CD4-positive, CD25-positive, alpha-beta regulatory T cell (primary cell): ENCODE results near the gene ACSF3. TPM values are rescaled to one million over a fixed set of nuclear protein-coding genes. Genes with fewer than 3 reads are reported as not detected.

Experiments used
- ATAC-seq, 2 donors: fragments of 150-1000 bp; cut with Tn5 transposase; one replicate each; pipeline ENCODE4 v1.10.0; 2021; ENCODE audit warnings: low read depth in 2 of 2, moderate number of reproducible peaks in 2 of 2, moderate library complexity in 1 of 2
- DNase-seq, 3 donors: peaks; one replicate each; pipeline versions ENCODE4 v3.0.0 to v3.0.0-alpha.2; 2012 to 2022; ENCODE audit warnings: mixed read lengths in 1 of 3
- H3K27ac ChIP-seq: one replicate; pipeline ENCODE4 v1.7.0; 2013; ENCODE audit warnings: mild to moderate bottlenecking, low read length; ENCODE audit not compliant: insufficient read depth, poor library complexity, severe bottlenecking
- H3K27me3 ChIP-seq: one replicate; pipeline ENCODE4 v1.7.0; 2013; ENCODE audit warnings: low read length; ENCODE audit not compliant: control insufficient read depth, insufficient read depth
- H3K36me3 ChIP-seq: one replicate; pipeline ENCODE4 v1.7.0; 2013; ENCODE audit warnings: mild to moderate bottlenecking, low read length, moderate library complexity; ENCODE audit not compliant: control insufficient read depth, insufficient read depth
- H3K4me1 ChIP-seq: 2 replicates; pipeline ENCODE4 v1.7.0; 2013; ENCODE audit warnings: mild to moderate bottlenecking, low read length; ENCODE audit not compliant: insufficient read depth, control insufficient read depth, poor library complexity, severe bottlenecking
- H3K4me3 ChIP-seq: one replicate; pipeline ENCODE4 v1.7.0; 2013; ENCODE audit warnings: low read depth, mild to moderate bottlenecking, low read length, moderate library complexity
- H3K9me3 ChIP-seq, 2 experiments: 1 replicate in 1 of 2; 2 replicates in 1 of 2; pipeline ENCODE4 v1.7.0; 2013; ENCODE audit warnings: low read length in 2 of 2, mild to moderate bottlenecking in 1 of 2, moderate library complexity in 1 of 2; ENCODE audit not compliant: control insufficient read depth in 2 of 2
- H3K27ac Mint-ChIP-seq, 3 donors: one replicate each; pipeline ENCODE4 v1.8.0; 2020 to 2022; ENCODE audit warnings: mild to moderate bottlenecking in 3 of 3, mixed read lengths in 3 of 3, moderate library complexity in 2 of 3
- H3K27me3 Mint-ChIP-seq: one replicate; pipeline ENCODE4 v1.8.0; 2022; ENCODE audit warnings: mild to moderate bottlenecking, mixed read lengths
- H3K36me3 Mint-ChIP-seq: one replicate; pipeline ENCODE4 v1.8.0; 2020; ENCODE audit warnings: mixed read lengths
- H3K4me1 Mint-ChIP-seq, 4 donors: one replicate each; pipeline ENCODE4 v1.8.0; 2020 to 2022; ENCODE audit warnings: mixed read lengths in 4 of 4, mild to moderate bottlenecking in 1 of 4
- H3K4me3 Mint-ChIP-seq, 4 donors: one replicate each; pipeline ENCODE4 v1.8.0; 2020 to 2022; ENCODE audit warnings: mild to moderate bottlenecking in 4 of 4, mixed read lengths in 4 of 4, moderate library complexity in 3 of 4
- H3K9me3 Mint-ChIP-seq, 7 donors: one replicate each; pipeline ENCODE4 v1.8.0; 2020 to 2022; ENCODE audit warnings: mixed read lengths in 7 of 7, mild to moderate bottlenecking in 3 of 7, moderate library complexity in 2 of 7
- polyA plus RNA-seq, 4 donors: library from polyadenylated mRNA; unstranded; fragments of 300-500 nt; fragmentation: Illumina TruSeq; gene quantifications; one replicate each; pipeline ENCODE4 v1.2.3, GENCODE V29; 2021
- total RNA-seq: library from RNA; stranded (reverse); gene quantifications from one replicate; pipeline ENCODE4 v1.2.3, GENCODE V29; 2022

Gene ACSF3
- 56.3 TPM for total RNA-seq
- 10 to 100 TPM; 24.1 to 32.8 (median 27.8) TPM for polyA plus RNA-seq

GRCh38 chr16:89093602-89094251, at the start of gene ACSF3:
ACSF3 (plus strand) TSS chr16:89093852; CDS start chr16:89100682, 6,830 bp downstream.
- Histone ChIP-seq H3K9me3 (no peaks in the 10 kb centered on the region), H3K27me3 (no peaks in the 10 kb centered on the region), H3K27ac (peak within 1 kb of the TSS; percentile 64), H3K36me3 (peaks cover 4% of the 10 kb centered on the region), H3K4me3 (peak within 1 kb of the TSS; percentile 72), H3K4me1 (peaks cover 53% of the 10 kb centered on the region)
- DNase-seq, result peak; percentile 56 to 78 (median 68)
- peak within 1 kb of the TSS; percentile 97 to 99 (median 98) for H3K27ac Mint-ChIP-seq
- H3K4me3 Mint-ChIP-seq, result peak within 1 kb of the TSS; percentile 90 to 100 (median 95)
- ATAC-seq, result peak; percentile 63 to 71
- H3K9me3 Mint-ChIP-seq, result no peaks in the 10 kb centered on the region
- H3K36me3 Mint-ChIP-seq, result peaks cover 6% of the 10 kb centered on the region
- peaks cover 6 to 61% (median 37%) of the 10 kb centered on the region in 4 donors for H3K4me1 Mint-ChIP-seq
- no peaks in the 10 kb centered on the region for H3K27me3 Mint-ChIP-seq

GRCh38 chr16:89044418-89045180, 49.1 kb upstream of the ACSF3 start:
- no peak overlapping the region for H3K27ac ChIP-seq
- DNase-seq (no peak), ATAC-seq (no peak)
- Mint-ChIP-seq H3K27me3 (no peaks in the 10 kb centered on the region), H3K4me1 (no peaks in the 10 kb centered on the region), H3K27ac (peak overlapping the region in 1 of 3 donors; percentile 39), H3K36me3 (no peaks in the 10 kb centered on the region), H3K4me3 (no peak overlapping the region), H3K9me3 (peaks cover 0 to 5% (median 0%) of the 10 kb centered on the region in 7 donors)
- no peaks in the 10 kb centered on the region for H3K27me3 ChIP-seq
- H3K4me3 ChIP-seq, result no peak overlapping the region
- no peaks in the 10 kb centered on the region for H3K9me3 ChIP-seq
- no peaks in the 10 kb centered on the region for H3K36me3 ChIP-seq
- no peaks in the 10 kb centered on the region for H3K4me1 ChIP-seq

- H3K4me1 ChIP-seq, result no peaks in the 10 kb centered on the region
- Mint-ChIP-seq H3K4me3 (no peak overlapping the region), H3K36me3 (no peaks in the 10 kb centered on the region), H3K27me3 (no peaks in the 10 kb centered on the region), H3K27ac (no peak overlapping the region), H3K4me1 (no peaks in the 10 kb centered on the region), H3K9me3 (peaks cover 0 to 5% (median 0%) of the 10 kb centered on the region in 7 donors)
- DNase-seq (no peak), ATAC-seq (no peak)
- H3K27me3 ChIP-seq, result no peaks in the 10 kb centered on the region
- no peak overlapping the region for H3K4me3 ChIP-seq
- no peaks in the 10 kb centered on the region for H3K9me3 ChIP-seq
- no peak overlapping the region for H3K27ac ChIP-seq
- no peaks in the 10 kb centered on the region for H3K36me3 ChIP-seq
Observed at GRCh38 chr16:89045181-89045815, 48.4 kb upstream of the ACSF3 start.

DNA sequence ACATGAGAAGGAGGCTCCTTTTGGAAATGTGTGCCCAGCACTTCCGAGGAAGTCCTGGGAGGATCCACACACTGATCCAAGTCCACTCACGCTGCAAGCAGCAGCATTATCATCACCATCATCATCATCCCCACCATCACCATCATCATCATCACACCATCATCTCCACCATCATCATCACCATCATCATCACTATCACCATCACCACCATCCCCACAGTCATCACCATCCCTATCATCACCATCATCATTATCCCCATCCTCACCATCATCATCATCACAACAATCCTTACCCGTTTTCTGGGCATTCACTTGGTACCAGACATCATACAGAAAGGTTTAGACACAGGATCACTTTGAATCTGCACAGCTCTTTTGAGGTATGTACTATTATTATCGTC, 47.8 kb upstream of the ACSF3 start:
- Mint-ChIP-seq H3K4me3 (no peak overlapping the region), H3K27me3 (no peaks in the 10 kb centered on the region)
- DNase-seq, result no peak

GRCh38 chr16:89046491-89046890, 47.2 kb upstream of the ACSF3 start:
- Mint-ChIP-seq H3K36me3 (no peaks in the 10 kb centered on the region), H3K9me3 (peaks cover 0 to 5% (median 0%) of the 10 kb centered on the region in 7 donors), H3K4me1 (no peaks in the 10 kb centered on the region), H3K4me3 (no peak overlapping the region), H3K27me3 (no peaks in the 10 kb centered on the region), H3K27ac (no peak overlapping the region)
- Histone ChIP-seq H3K27ac (no peak overlapping the region), H3K27me3 (no peaks in the 10 kb centered on the region), H3K4me1 (no peaks in the 10 kb centered on the region), H3K9me3 (no peaks in the 10 kb centered on the region), H3K36me3 (no peaks in the 10 kb centered on the region), H3K4me3 (no peak overlapping the region)
- no peak for ATAC-seq
- DNase-seq, result no peak

More for the DNA sequence above, 47.8 kb upstream of the ACSF3 start:
- Mint-ChIP-seq H3K4me1 (no peaks in the 10 kb centered on the region), H3K9me3 (peaks cover 0 to 5% (median 0%) of the 10 kb centered on the region in 7 donors), H3K27ac (no peak overlapping the region), H3K36me3 (no peaks in the 10 kb centered on the region)
- Histone ChIP-seq H3K36me3 (no peaks in the 10 kb centered on the region), H3K9me3 (no peaks in the 10 kb centered on the region), H3K4me1 (no peaks in the 10 kb centered on the region), H3K27ac (no peak overlapping the region), H3K27me3 (no peaks in the 10 kb centered on the region), H3K4me3 (no peak overlapping the region)
- ATAC-seq, result no peak

DNA sequence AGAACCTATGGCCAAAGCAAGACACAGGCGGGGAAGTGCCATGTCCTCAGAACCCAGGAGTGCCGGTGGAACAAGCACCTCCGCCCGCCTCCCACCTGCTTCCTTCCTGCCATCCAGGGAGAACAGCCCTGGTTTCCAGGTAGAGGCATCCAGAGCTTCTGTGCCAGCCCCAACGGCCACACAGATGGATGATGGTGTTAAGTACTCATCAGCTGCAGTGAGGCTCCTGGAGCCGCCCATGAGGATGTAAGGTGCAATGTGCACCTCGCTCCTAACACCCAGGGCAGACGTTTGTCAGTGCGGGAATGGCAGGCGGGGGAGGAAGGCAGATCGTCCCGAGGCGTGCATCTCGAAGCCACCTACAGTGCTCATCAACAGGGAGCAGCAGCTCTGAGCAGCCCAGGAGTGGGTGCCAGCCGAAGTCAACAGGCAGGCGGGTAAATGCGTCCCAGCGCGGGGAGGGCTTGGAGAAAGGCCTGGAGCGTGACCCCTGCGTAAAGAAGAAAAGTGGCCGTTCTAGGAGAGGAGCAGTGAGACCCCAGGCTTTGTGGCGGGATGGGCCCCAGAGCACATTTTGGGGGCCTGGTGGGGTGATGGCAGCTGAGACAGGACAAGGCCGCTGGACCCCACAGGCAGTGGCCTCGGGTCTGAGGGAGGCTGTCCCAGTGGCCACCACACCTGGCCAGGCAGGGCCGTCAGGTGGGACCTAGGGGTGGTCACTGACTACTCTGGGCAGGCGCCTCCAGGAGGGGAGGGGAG, 46.1 kb upstream of the ACSF3 start:
- ATAC-seq (no peak), DNase-seq (no peak)
- H3K4me3 Mint-ChIP-seq, result no peak overlapping the region
- no peaks in the 10 kb centered on the region for H3K27me3 Mint-ChIP-seq
- H3K27ac Mint-ChIP-seq, result no peak overlapping the region
- Histone ChIP-seq H3K27me3 (no peaks in the 10 kb centered on the region), H3K4me1 (no peaks in the 10 kb centered on the region), H3K4me3 (no peak overlapping the region), H3K9me3 (no peaks in the 10 kb centered on the region), H3K36me3 (no peaks in the 10 kb centered on the region), H3K27ac (no peak overlapping the region)
- H3K9me3 Mint-ChIP-seq, result peaks cover 0 to 5% (median 0%) of the 10 kb centered on the region in 7 donors
- no peaks in the 10 kb centered on the region for H3K36me3 Mint-ChIP-seq
- H3K4me1 Mint-ChIP-seq, result no peaks in the 10 kb centered on the region

DNA sequence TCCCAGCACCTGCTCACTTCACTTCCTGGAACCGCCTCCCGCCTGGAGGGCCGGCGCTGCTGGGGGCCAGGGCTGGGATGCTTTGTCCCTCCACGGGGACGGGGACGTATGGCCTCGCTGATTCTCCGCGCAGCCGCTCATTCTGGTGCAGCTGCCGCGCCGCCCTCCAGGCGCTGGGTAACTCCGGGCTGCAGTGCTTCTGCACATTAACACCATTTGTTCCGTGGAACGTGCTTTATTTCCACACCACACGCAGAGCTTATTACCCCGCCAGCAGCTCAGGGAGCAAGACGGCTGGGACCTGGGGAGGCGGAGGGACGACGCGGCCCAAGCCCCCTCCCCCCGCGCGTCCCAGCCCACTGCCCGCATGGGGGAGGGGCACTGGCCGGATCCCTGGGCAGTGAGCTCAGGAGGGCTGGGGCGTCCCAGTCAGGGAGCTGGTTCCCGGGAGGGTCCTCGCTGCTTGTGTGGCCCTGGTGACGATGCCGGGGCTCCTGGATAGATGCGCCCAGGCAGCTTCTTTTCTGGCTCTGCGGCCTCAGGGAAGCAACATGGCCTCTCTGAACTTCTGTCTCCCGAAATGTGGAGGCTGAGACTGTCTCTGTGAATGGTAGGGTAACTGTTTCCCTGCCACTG, 45.4 kb upstream of the ACSF3 start:
- H3K4me3 ChIP-seq, result no peak overlapping the region
- H3K36me3 ChIP-seq, result no peaks in the 10 kb centered on the region
- DNase-seq (no peak), ATAC-seq (no peak)
- H3K4me1 Mint-ChIP-seq, result no peaks in the 10 kb centered on the region
- peaks cover 0 to 5% (median 0%) of the 10 kb centered on the region in 7 donors for H3K9me3 Mint-ChIP-seq
- no peak overlapping the region for H3K27ac Mint-ChIP-seq
- H3K4me1 ChIP-seq, result no peaks in the 10 kb centered on the region
- no peaks in the 10 kb centered on the region for H3K36me3 Mint-ChIP-seq
- no peaks in the 10 kb centered on the region for H3K27me3 ChIP-seq
- H3K27ac ChIP-seq, result no peak overlapping the region
- H3K4me3 Mint-ChIP-seq, result no peak overlapping the region
- no peaks in the 10 kb centered on the region for H3K27me3 Mint-ChIP-seq
- H3K9me3 ChIP-seq, result no peaks in the 10 kb centered on the region
